CD14-positive monocyte (primary cell): Measurements from ENCODE around the gene DGCR2. TPM values are rescaled to one million over a fixed set of nuclear protein-coding genes. Genes with fewer than 3 reads are reported as not detected.

Experiments
- DNase-seq, 3 donors: peaks; one replicate each; pipeline ENCODE4 v3.0.0-alpha.2; 2011 to 2022
- H2AFZ ChIP-seq: 2 replicates; pipeline ENCODE4 v1.6.0; 2012; ENCODE audit warnings: mild to moderate bottlenecking, low read depth, low read length, inconsistent platforms; ENCODE audit not compliant: insufficient read depth, poor library complexity, severe bottlenecking
- H3K27ac ChIP-seq, 2 donors: 1 replicate in 1 of 2; 2 replicates in 1 of 2; pipeline ENCODE4 v1.5.1; 2012 to 2013; ENCODE audit warnings: low read length in 2 of 2, control low read depth in 1 of 2, inconsistent platforms in 1 of 2, low read depth in 1 of 2, mild to moderate bottlenecking in 1 of 2
- H3K27me3 ChIP-seq, 2 donors: one replicate each; pipeline versions ENCODE4 v1.6.0 to v1.6.1; 2011 to 2013; ENCODE audit warnings: low read length in 2 of 2; ENCODE audit not compliant: control insufficient read depth in 2 of 2, insufficient read depth in 2 of 2
- H3K36me3 ChIP-seq, 2 donors: replicated peaks in 1 of 2; 1 replicate in 1 of 2; 2 replicates in 1 of 2; pipeline versions ENCODE4 v1.5.1 to v1.6.1; 2012 to 2013; ENCODE audit warnings: low read length in 2 of 2, control low read depth in 1 of 2, inconsistent platforms in 1 of 2, mild to moderate bottlenecking in 1 of 2; ENCODE audit not compliant: insufficient read depth in 2 of 2, control insufficient read depth in 1 of 2
- H3K4me1 ChIP-seq, 2 donors: 1 replicate in 1 of 2; 2 replicates in 1 of 2; pipeline versions ENCODE4 v1.5.1 to v1.6.1; 2012 to 2013; ENCODE audit warnings: low read length in 2 of 2, control low read depth in 1 of 2, inconsistent platforms in 1 of 2, mild to moderate bottlenecking in 1 of 2, moderate library complexity in 1 of 2; ENCODE audit not compliant: insufficient read depth in 2 of 2, control insufficient read depth in 1 of 2
- H3K4me2 ChIP-seq: replicated peaks from 2 replicates; pipeline ENCODE3; 2012; ENCODE audit warnings: low read length, moderate library complexity, mild to moderate bottlenecking; ENCODE audit not compliant: poor library complexity, severe bottlenecking; ENCODE audit errors: extremely low read depth
- H3K4me3 ChIP-seq, 3 experiments: fragments of 200-600 bp in 1 of 3; sonication (generic) in 1 of 3; replicated peaks in 1 of 3; 1 replicate in 2 of 3; 2 replicates in 1 of 3; pipeline ENCODE4 v1.5.1; 2011 to 2013; ENCODE audit warnings: low read length in 3 of 3, mild to moderate bottlenecking in 3 of 3, control low read depth in 2 of 3, low read depth in 2 of 3, inconsistent platforms in 1 of 3, moderate library complexity in 1 of 3
- H3K79me2 ChIP-seq: 2 replicates; pipeline ENCODE4 v1.6.0; 2012; ENCODE audit warnings: mild to moderate bottlenecking, control low read depth, inconsistent platforms, low read length, moderate library complexity; ENCODE audit not compliant: insufficient read depth
- H3K9ac ChIP-seq: 2 replicates; pipeline ENCODE4 v1.6.0; 2017; ENCODE audit warnings: low read length, mild to moderate bottlenecking; ENCODE audit not compliant: insufficient read depth, poor library complexity, severe bottlenecking
- H3K9me3 ChIP-seq, 2 donors: replicated peaks in 1 of 2; 1 replicate in 1 of 2; 2 replicates in 1 of 2; pipeline versions ENCODE4 v1.5.1 to v1.6.1; 2012 to 2013; ENCODE audit warnings: low read length in 2 of 2, control low read depth in 1 of 2; ENCODE audit not compliant: control insufficient read depth in 1 of 2, insufficient read depth in 1 of 2
- H4K20me1 ChIP-seq: 2 replicates; pipeline ENCODE4 v1.6.0; 2012; ENCODE audit warnings: mild to moderate bottlenecking, low read length, control low read depth, moderate library complexity; ENCODE audit not compliant: insufficient read depth
- H3K27ac Mint-ChIP-seq, 7 donors: one replicate each; pipeline ENCODE4 v1.8.0; 2020; ENCODE audit warnings: mild to moderate bottlenecking in 7 of 7, mixed read lengths in 7 of 7, moderate library complexity in 6 of 7, inconsistent platforms in 2 of 7
- H3K27me3 Mint-ChIP-seq, 3 donors: one replicate each; pipeline ENCODE4 v1.8.0; 2021 to 2022; ENCODE audit warnings: low read depth in 3 of 3, mild to moderate bottlenecking in 3 of 3, mixed read lengths in 3 of 3, moderate library complexity in 3 of 3, inconsistent platforms in 1 of 3
- H3K36me3 Mint-ChIP-seq, 2 donors: one replicate each; pipeline ENCODE4 v1.8.0; 2020; ENCODE audit warnings: mixed read lengths in 2 of 2, inconsistent platforms in 1 of 2, mild to moderate bottlenecking in 1 of 2
- H3K4me1 Mint-ChIP-seq: one replicate; pipeline ENCODE4 v1.8.0; 2020; ENCODE audit warnings: mild to moderate bottlenecking, mixed read lengths
- H3K4me3 Mint-ChIP-seq, 2 donors: one replicate each; pipeline ENCODE4 v1.8.0; 2020; ENCODE audit warnings: mild to moderate bottlenecking in 2 of 2, mixed read lengths in 2 of 2, moderate library complexity in 1 of 2
- H3K9me3 Mint-ChIP-seq, 7 donors: one replicate each; pipeline ENCODE4 v1.8.0; 2020 to 2022; ENCODE audit warnings: mixed read lengths in 7 of 7, mild to moderate bottlenecking in 6 of 7, moderate library complexity in 6 of 7, inconsistent platforms in 2 of 7
- CTCF ChIP-seq: fragments of 200-600 bp; IDR thresholded peaks from one replicate; pipeline ENCODE4 v1.8.0; 2022; ENCODE audit warnings: antibody characterized with exemption, mild to moderate bottlenecking
- WGBS: methylation state at CpG from one replicate; pipeline ENCODE4 v1.1.5; 2013; ENCODE audit warnings: missing lambda C conversion rate; ENCODE audit not compliant: insufficient coverage; 5-methylcytosine and 5-hydroxymethylcytosine counted together
- intact Hi-C, 2 donors: fragments of 100-400 bp; cut with micrococcal nuclease; formaldehyde crosslinking; loops; one replicate each; pipeline versions ENCODE4 v1.15.0 to v1.15.1; 2023
- polyA plus RNA-seq, 3 donors: library from polyadenylated mRNA; depleted of rRNA in 1 of 3; unstranded in 2 of 3; stranded (reverse) in 1 of 3; fragments of 300-500 nt in 2 of 3; fragments of >200 nt in 1 of 3; fragmentation: Illumina TruSeq in 2 of 3; gene quantifications; 1 replicate in 2 of 3; 2 replicates in 1 of 3; pipeline ENCODE4 v1.2.3, GENCODE V29; 2012 to 2021

The DGCR2 gene
- polyA plus RNA-seq, 3 donors, result 28.9 to 37.0 (median 36.2) TPM

- H4K20me1 ChIP-seq, result peaks cover 77% of the 10 kb centered on the region
- Mint-ChIP-seq H3K27me3 (peaks cover 0 to 4% (median 1%) of the 10 kb centered on the region in 3 donors), H3K4me3 (no peak overlapping the region), H3K9me3 (no peaks in the 10 kb centered on the region), H3K36me3 (peaks cover 22 to 44% of the 10 kb centered on the region in 2 donors), H3K4me1 (peaks cover 87% of the 10 kb centered on the region), H3K27ac (peak overlapping the region; percentile 50 to 88 (median 78))
- no peak overlapping the region for H3K4me2 ChIP-seq
- H3K4me3 ChIP-seq, result no peak overlapping the region
- H3K4me1 ChIP-seq, result peaks cover 80 to 82% of the 10 kb centered on the region in 2 donors
- no peak for TF ChIP-seq CTCF
- peak overlapping the region; percentile 4 to 71 for H3K27ac ChIP-seq
- WGBS, result 90% methylated on average over 1 of the region's 4 CpGs
- peaks cover 2 to 38% of the 10 kb centered on the region in 2 donors for H3K36me3 ChIP-seq
- intact Hi-C loops, result no loop called here
- no peak overlapping the region for H2AFZ ChIP-seq
- peaks cover 100% of the 10 kb centered on the region for H3K79me2 ChIP-seq
- no peak overlapping the region for H3K9ac ChIP-seq
- no peak for DNase-seq
- H3K9me3 ChIP-seq, result no peaks in the 10 kb centered on the region
- no peaks in the 10 kb centered on the region for H3K27me3 ChIP-seq
Measured at GRCh38 chr22:19114984-19115552, 7.1 kb downstream of the DGCR2 start.

- H2AFZ ChIP-seq, result no peak overlapping the region
- Mint-ChIP-seq H3K36me3 (peaks cover 21 to 30% of the 10 kb centered on the region in 2 donors), H3K4me3 (no peak overlapping the region), H3K27ac (peak overlapping the region in 2 of 7 donors; percentile 46 to 55), H3K9me3 (no peaks in the 10 kb centered on the region), H3K4me1 (peaks cover 87% of the 10 kb centered on the region), H3K27me3 (peaks cover 0 to 3% (median 1%) of the 10 kb centered on the region in 3 donors)
- peaks cover 95% of the 10 kb centered on the region for H3K79me2 ChIP-seq
- peaks cover 79 to 82% of the 10 kb centered on the region in 2 donors for H3K4me1 ChIP-seq
- H3K27ac ChIP-seq, result peak overlapping the region in 1 of 2 donors; percentile 18
- 100% methylated on average over 4 of the region's 5 CpGs for WGBS
- intact Hi-C loops, result no loop called here
- H3K27me3 ChIP-seq, result no peaks in the 10 kb centered on the region
- peaks cover 2 to 29% of the 10 kb centered on the region in 2 donors for H3K36me3 ChIP-seq
- H3K4me2 ChIP-seq, result no peak overlapping the region
- H3K9me3 ChIP-seq, result no peaks in the 10 kb centered on the region
- peaks cover 60% of the 10 kb centered on the region for H4K20me1 ChIP-seq
- no peak overlapping the region for H3K4me3 ChIP-seq
- no peak for DNase-seq
- H3K9ac ChIP-seq, result no peak overlapping the region
- no peak for TF ChIP-seq CTCF
Measured at GRCh38 chr22:19113429-19113828, 8.8 kb downstream of the DGCR2 start.
